CD14-positive monocyte (primary cell): ENCODE measurements around the gene KRT25. TPM values are rescaled to one million over a fixed set of nuclear protein-coding genes. Genes with fewer than 3 reads are reported as not detected.

Experiments
- DNase-seq, 3 donors: peaks; one replicate each; pipeline ENCODE4 v3.0.0-alpha.2; 2011 to 2022
- H2AFZ ChIP-seq: 2 replicates; pipeline ENCODE4 v1.6.0; 2012; ENCODE audit warnings: mild to moderate bottlenecking, low read depth, low read length, inconsistent platforms; ENCODE audit not compliant: insufficient read depth, poor library complexity, severe bottlenecking
- H3K27ac ChIP-seq, 2 donors: 1 replicate in 1 of 2; 2 replicates in 1 of 2; pipeline ENCODE4 v1.5.1; 2012 to 2013; ENCODE audit warnings: low read length in 2 of 2, control low read depth in 1 of 2, inconsistent platforms in 1 of 2, low read depth in 1 of 2, mild to moderate bottlenecking in 1 of 2
- H3K27me3 ChIP-seq, 2 donors: one replicate each; pipeline versions ENCODE4 v1.6.0 to v1.6.1; 2011 to 2013; ENCODE audit warnings: low read length in 2 of 2; ENCODE audit not compliant: control insufficient read depth in 2 of 2, insufficient read depth in 2 of 2
- H3K36me3 ChIP-seq, 2 donors: replicated peaks in 1 of 2; 1 replicate in 1 of 2; 2 replicates in 1 of 2; pipeline versions ENCODE4 v1.5.1 to v1.6.1; 2012 to 2013; ENCODE audit warnings: low read length in 2 of 2, control low read depth in 1 of 2, inconsistent platforms in 1 of 2, mild to moderate bottlenecking in 1 of 2; ENCODE audit not compliant: insufficient read depth in 2 of 2, control insufficient read depth in 1 of 2
- H3K4me1 ChIP-seq, 2 donors: 1 replicate in 1 of 2; 2 replicates in 1 of 2; pipeline versions ENCODE4 v1.5.1 to v1.6.1; 2012 to 2013; ENCODE audit warnings: low read length in 2 of 2, control low read depth in 1 of 2, inconsistent platforms in 1 of 2, mild to moderate bottlenecking in 1 of 2, moderate library complexity in 1 of 2; ENCODE audit not compliant: insufficient read depth in 2 of 2, control insufficient read depth in 1 of 2
- H3K4me2 ChIP-seq: replicated peaks from 2 replicates; pipeline ENCODE3; 2012; ENCODE audit warnings: low read length, moderate library complexity, mild to moderate bottlenecking; ENCODE audit not compliant: poor library complexity, severe bottlenecking; ENCODE audit errors: extremely low read depth
- H3K4me3 ChIP-seq, 3 experiments: fragments of 200-600 bp in 1 of 3; sonication (generic) in 1 of 3; replicated peaks in 1 of 3; 1 replicate in 2 of 3; 2 replicates in 1 of 3; pipeline ENCODE4 v1.5.1; 2011 to 2013; ENCODE audit warnings: low read length in 3 of 3, mild to moderate bottlenecking in 3 of 3, control low read depth in 2 of 3, low read depth in 2 of 3, inconsistent platforms in 1 of 3, moderate library complexity in 1 of 3
- H3K79me2 ChIP-seq: 2 replicates; pipeline ENCODE4 v1.6.0; 2012; ENCODE audit warnings: mild to moderate bottlenecking, control low read depth, inconsistent platforms, low read length, moderate library complexity; ENCODE audit not compliant: insufficient read depth
- H3K9ac ChIP-seq: 2 replicates; pipeline ENCODE4 v1.6.0; 2017; ENCODE audit warnings: low read length, mild to moderate bottlenecking; ENCODE audit not compliant: insufficient read depth, poor library complexity, severe bottlenecking
- H3K9me3 ChIP-seq, 2 donors: replicated peaks in 1 of 2; 1 replicate in 1 of 2; 2 replicates in 1 of 2; pipeline versions ENCODE4 v1.5.1 to v1.6.1; 2012 to 2013; ENCODE audit warnings: low read length in 2 of 2, control low read depth in 1 of 2; ENCODE audit not compliant: control insufficient read depth in 1 of 2, insufficient read depth in 1 of 2
- H4K20me1 ChIP-seq: 2 replicates; pipeline ENCODE4 v1.6.0; 2012; ENCODE audit warnings: mild to moderate bottlenecking, low read length, control low read depth, moderate library complexity; ENCODE audit not compliant: insufficient read depth
- H3K27ac Mint-ChIP-seq, 7 donors: one replicate each; pipeline ENCODE4 v1.8.0; 2020; ENCODE audit warnings: mild to moderate bottlenecking in 7 of 7, mixed read lengths in 7 of 7, moderate library complexity in 6 of 7, inconsistent platforms in 2 of 7
- H3K27me3 Mint-ChIP-seq, 3 donors: one replicate each; pipeline ENCODE4 v1.8.0; 2021 to 2022; ENCODE audit warnings: low read depth in 3 of 3, mild to moderate bottlenecking in 3 of 3, mixed read lengths in 3 of 3, moderate library complexity in 3 of 3, inconsistent platforms in 1 of 3
- H3K36me3 Mint-ChIP-seq, 2 donors: one replicate each; pipeline ENCODE4 v1.8.0; 2020; ENCODE audit warnings: mixed read lengths in 2 of 2, inconsistent platforms in 1 of 2, mild to moderate bottlenecking in 1 of 2
- H3K4me1 Mint-ChIP-seq: one replicate; pipeline ENCODE4 v1.8.0; 2020; ENCODE audit warnings: mild to moderate bottlenecking, mixed read lengths
- H3K4me3 Mint-ChIP-seq, 2 donors: one replicate each; pipeline ENCODE4 v1.8.0; 2020; ENCODE audit warnings: mild to moderate bottlenecking in 2 of 2, mixed read lengths in 2 of 2, moderate library complexity in 1 of 2
- H3K9me3 Mint-ChIP-seq, 7 donors: one replicate each; pipeline ENCODE4 v1.8.0; 2020 to 2022; ENCODE audit warnings: mixed read lengths in 7 of 7, mild to moderate bottlenecking in 6 of 7, moderate library complexity in 6 of 7, inconsistent platforms in 2 of 7
- WGBS: methylation state at CpG from one replicate; pipeline ENCODE4 v1.1.5; 2013; ENCODE audit warnings: missing lambda C conversion rate; ENCODE audit not compliant: insufficient coverage; 5-methylcytosine and 5-hydroxymethylcytosine counted together
- intact Hi-C, 2 donors: fragments of 100-400 bp; cut with micrococcal nuclease; formaldehyde crosslinking; loops; one replicate each; pipeline versions ENCODE4 v1.15.0 to v1.15.1; 2023
- polyA plus RNA-seq, 3 donors: library from polyadenylated mRNA; depleted of rRNA in 1 of 3; unstranded in 2 of 3; stranded (reverse) in 1 of 3; fragments of 300-500 nt in 2 of 3; fragments of >200 nt in 1 of 3; fragmentation: Illumina TruSeq in 2 of 3; gene quantifications; 1 replicate in 2 of 3; 2 replicates in 1 of 3; pipeline ENCODE4 v1.2.3, GENCODE V29; 2012 to 2021
- TF ChIP-seq, protein P1 (sequence below): fragments of 200-600 bp; IDR thresholded peaks from one replicate; pipeline ENCODE4 v1.8.0; 2022; ENCODE audit warnings: antibody characterized with exemption, mild to moderate bottlenecking

Gene KRT25
- polyA plus RNA-seq, 3 donors = not detected

DNA sequence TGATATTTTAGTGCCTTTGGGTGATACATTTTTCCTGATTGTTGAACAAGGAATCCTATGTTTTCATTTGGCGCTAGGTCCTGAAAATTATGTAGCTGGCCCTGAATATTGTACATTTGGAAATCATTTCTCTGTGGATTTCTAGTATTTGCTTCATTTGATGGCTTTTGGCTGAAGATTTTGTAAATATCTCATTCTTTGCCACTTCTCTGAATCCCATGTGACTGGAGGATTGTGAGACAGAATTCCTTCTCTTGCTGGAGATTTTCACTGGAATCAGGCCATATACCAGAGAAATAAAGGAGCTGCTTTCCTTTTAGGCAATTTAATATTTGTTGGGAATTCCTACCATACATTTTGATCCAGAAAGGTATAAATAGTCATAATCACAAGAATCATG, 36.0 kb upstream of the KRT25 start:
- 100% methylated on average over 1 of the region's 1 CpG for WGBS

DNA sequence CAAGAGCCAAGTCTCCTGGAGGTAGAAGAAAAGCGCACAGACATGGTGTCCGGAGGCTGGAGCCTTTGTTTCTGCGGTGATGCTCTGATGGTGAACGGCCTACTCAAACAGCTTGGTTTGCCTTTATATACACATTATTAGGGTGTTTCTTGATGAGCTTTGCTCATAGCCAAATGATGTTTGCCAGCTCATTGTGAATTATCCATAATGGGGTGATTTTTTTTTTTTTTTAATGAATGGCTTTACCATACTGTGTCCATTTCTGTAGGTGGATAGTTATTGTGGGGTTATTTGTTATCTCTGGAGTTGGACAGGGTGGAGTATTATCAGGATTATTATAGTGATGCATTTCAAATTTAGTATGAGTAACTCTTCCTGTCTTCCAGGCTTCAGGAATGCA, 27.3 kb upstream of the KRT25 start, which contains the start of gene KRT27:
TSS of gene KRT27 (minus strand) at position 101 of the 400 bp plus-strand sequence. CDS start at position 44, 57 bp downstream.
- no peak within 1 kb of the TSS for H2AFZ ChIP-seq
- H3K27ac ChIP-seq = no peak within 1 kb of the TSS
- peaks cover 4 to 5% of the 10 kb centered on the region in 2 donors for H3K9me3 ChIP-seq
- intact Hi-C loops = no loop called here
- TF ChIP-seq, protein P1, sequence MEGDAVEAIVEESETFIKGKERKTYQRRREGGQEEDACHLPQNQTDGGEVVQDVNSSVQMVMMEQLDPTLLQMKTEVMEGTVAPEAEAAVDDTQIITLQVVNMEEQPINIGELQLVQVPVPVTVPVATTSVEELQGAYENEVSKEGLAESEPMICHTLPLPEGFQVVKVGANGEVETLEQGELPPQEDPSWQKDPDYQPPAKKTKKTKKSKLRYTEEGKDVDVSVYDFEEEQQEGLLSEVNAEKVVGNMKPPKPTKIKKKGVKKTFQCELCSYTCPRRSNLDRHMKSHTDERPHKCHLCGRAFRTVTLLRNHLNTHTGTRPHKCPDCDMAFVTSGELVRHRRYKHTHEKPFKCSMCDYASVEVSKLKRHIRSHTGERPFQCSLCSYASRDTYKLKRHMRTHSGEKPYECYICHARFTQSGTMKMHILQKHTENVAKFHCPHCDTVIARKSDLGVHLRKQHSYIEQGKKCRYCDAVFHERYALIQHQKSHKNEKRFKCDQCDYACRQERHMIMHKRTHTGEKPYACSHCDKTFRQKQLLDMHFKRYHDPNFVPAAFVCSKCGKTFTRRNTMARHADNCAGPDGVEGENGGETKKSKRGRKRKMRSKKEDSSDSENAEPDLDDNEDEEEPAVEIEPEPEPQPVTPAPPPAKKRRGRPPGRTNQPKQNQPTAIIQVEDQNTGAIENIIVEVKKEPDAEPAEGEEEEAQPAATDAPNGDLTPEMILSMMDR = no peak
- H3K36me3 Mint-ChIP-seq = no peaks in the 10 kb centered on the region
- H3K27ac Mint-ChIP-seq = no peak within 1 kb of the TSS
- H3K9me3 Mint-ChIP-seq = peaks cover 0 to 17% (median 5%) of the 10 kb centered on the region in 7 donors
- H3K27me3 ChIP-seq = peaks cover 26 to 29% of the 10 kb centered on the region in 2 donors
- no peak for DNase-seq
- H3K9ac ChIP-seq = no peak within 1 kb of the TSS
- no CpG with 5 or more reads among the region's 4 CpGs for WGBS
- H3K36me3 ChIP-seq = no peaks in the 10 kb centered on the region
- H3K4me1 Mint-ChIP-seq = peaks cover 5% of the 10 kb centered on the region
- no peaks in the 10 kb centered on the region for H3K79me2 ChIP-seq
- peaks cover 31 to 65% (median 45%) of the 10 kb centered on the region in 3 donors for H3K27me3 Mint-ChIP-seq
- H3K4me2 ChIP-seq = no peak within 1 kb of the TSS
- no peak within 1 kb of the TSS for H3K4me3 ChIP-seq
- no peaks in the 10 kb centered on the region for H4K20me1 ChIP-seq
- peak within 1 kb of the TSS in 1 of 2 donors; percentile 57 for H3K4me3 Mint-ChIP-seq
- peaks cover 0 to 4% of the 10 kb centered on the region in 2 donors for H3K4me1 ChIP-seq

More for the DNA sequence above, 36.0 kb upstream of the KRT25 start:
- Mint-ChIP-seq H3K4me3 (no peak overlapping the region), H3K27me3 (peaks cover 14 to 32% (median 20%) of the 10 kb centered on the region in 3 donors), H3K9me3 (peaks cover 0 to 2% (median 0%) of the 10 kb centered on the region in 7 donors), H3K27ac (no peak overlapping the region), H3K4me1 (no peaks in the 10 kb centered on the region), H3K36me3 (no peaks in the 10 kb centered on the region)
- H3K36me3 ChIP-seq = no peaks in the 10 kb centered on the region
- no peaks in the 10 kb centered on the region for H3K9me3 ChIP-seq
- H3K4me1 ChIP-seq = no peaks in the 10 kb centered on the region
- intact Hi-C loops = no loop called here
- H3K27ac ChIP-seq = no peak overlapping the region
- no peak overlapping the region for H3K9ac ChIP-seq
- no peak for DNase-seq
- H3K79me2 ChIP-seq = no peaks in the 10 kb centered on the region
- TF ChIP-seq, protein P1 = no peak
- H3K4me3 ChIP-seq = no peak overlapping the region
- H4K20me1 ChIP-seq = no peaks in the 10 kb centered on the region
- peaks cover 5 to 16% of the 10 kb centered on the region in 2 donors for H3K27me3 ChIP-seq
- H3K4me2 ChIP-seq = no peak overlapping the region
- H2AFZ ChIP-seq = no peak overlapping the region
